ES-I3 (cell line): ENCODE data around the gene PIK3R1.

Experiments used
- H3K36me3 ChIP-seq: 2 replicates; pipeline ENCODE4 v1.6.1; 2013; ENCODE audit warnings: mild to moderate bottlenecking, low read length, control low read depth, moderate library complexity; ENCODE audit not compliant: insufficient read depth
- H3K4me1 ChIP-seq: 2 replicates; pipeline ENCODE4 v1.6.1; 2013; ENCODE audit warnings: mild to moderate bottlenecking, control low read depth, low read length; ENCODE audit not compliant: insufficient read depth
- H3K9ac ChIP-seq: 2 replicates; pipeline ENCODE4 v1.6.1; 2013; ENCODE audit warnings: low read depth, mild to moderate bottlenecking, low read length, moderate library complexity
- H3K9me3 ChIP-seq: 2 replicates; pipeline ENCODE4 v1.6.1; 2013; ENCODE audit warnings: mild to moderate bottlenecking, low read length, moderate library complexity; ENCODE audit not compliant: control insufficient read depth, insufficient read depth

Gene PIK3R1

GRCh38 chr5:68268852-68269130 lies 53.2 kb downstream of the PIK3R1 start:
- H3K9ac ChIP-seq = no peak overlapping the region
- no peaks in the 10 kb centered on the region for H3K4me1 ChIP-seq
- H3K9me3 ChIP-seq = 0 out of 2 replicates have a peak, but pooled peaks cover 3% of the 10 kb centered on the region
- no peaks in the 10 kb centered on the region; the same call in 1 of the 2 replicates for H3K36me3 ChIP-seq

- H3K9ac ChIP-seq = no peak overlapping the region
- H3K4me1 ChIP-seq = no peaks in the 10 kb centered on the region; the same call in 1 of the 2 replicates
- H3K9me3 ChIP-seq = 0 out of 2 replicates have a peak, but pooled peaks cover 3% of the 10 kb centered on the region
- no peaks in the 10 kb centered on the region; the same call in 1 of the 2 replicates for H3K36me3 ChIP-seq
Measured at GRCh38 chr5:68269820-68270219, 54.3 kb downstream of the PIK3R1 start.

- Histone ChIP-seq H3K9ac (no peak overlapping the region), H3K4me1 (no peaks in the 10 kb centered on the region; the same call in 1 of the 2 replicates), H3K36me3 (no peaks in the 10 kb centered on the region)
Measured at GRCh38 chr5:68270399-68270975, 54.9 kb downstream of the PIK3R1 start.

GRCh38 chr5:68271124-68271523 lies 55.6 kb downstream of the PIK3R1 start:
- H3K9me3 ChIP-seq = no peaks in the 10 kb centered on the region
- H3K4me1 ChIP-seq = no peaks in the 10 kb centered on the region; the same call in 1 of the 2 replicates
- H3K9ac ChIP-seq = no peak overlapping the region
- no peaks in the 10 kb centered on the region for H3K36me3 ChIP-seq

More at GRCh38 chr5:68270399-68270975, 54.9 kb downstream of the PIK3R1 start:
- H3K9me3 ChIP-seq = no peaks in the 10 kb centered on the region

- no peaks in the 10 kb centered on the region for H3K9me3 ChIP-seq
- no peak overlapping the region for H3K9ac ChIP-seq
- H3K36me3 ChIP-seq = no peaks in the 10 kb centered on the region
- no peaks in the 10 kb centered on the region; the same call in 1 of the 2 replicates for H3K4me1 ChIP-seq
Measured at GRCh38 chr5:68272289-68272688, 56.7 kb downstream of the PIK3R1 start.

- Histone ChIP-seq H3K9ac (no peak overlapping the region), H3K36me3 (no peaks in the 10 kb centered on the region), H3K9me3 (no peaks in the 10 kb centered on the region), H3K4me1 (no peaks in the 10 kb centered on the region; the same call in 1 of the 2 replicates)
Measured at GRCh38 chr5:68273717-68274409, 58.3 kb downstream of the PIK3R1 start.

GRCh38 chr5:68274847-68275651 lies 59.5 kb downstream of the PIK3R1 start:
- Histone ChIP-seq H3K36me3 (no peaks in the 10 kb centered on the region), H3K4me1 (no peaks in the 10 kb centered on the region; the same call in 1 of the 2 replicates), H3K9me3 (no peaks in the 10 kb centered on the region), H3K9ac (no peak overlapping the region)

- Histone ChIP-seq H3K9ac (no peak overlapping the region), H3K4me1 (no peaks in the 10 kb centered on the region; the same call in 1 of the 2 replicates), H3K36me3 (no peaks in the 10 kb centered on the region; the same call in 1 of the 2 replicates), H3K9me3 (no peaks in the 10 kb centered on the region)
Measured at GRCh38 chr5:68276740-68277139, 61.2 kb downstream of the PIK3R1 start.

- Histone ChIP-seq H3K36me3 (no peaks in the 10 kb centered on the region; the same call in none of the 2 replicates), H3K9ac (no peak overlapping the region)
Measured at GRCh38 chr5:68277431-68277830, 61.9 kb downstream of the PIK3R1 start.

GRCh38 chr5:68279984-68280383 lies 64.4 kb downstream of the PIK3R1 start:
- Histone ChIP-seq H3K9me3 (no peaks in the 10 kb centered on the region), H3K36me3 (peaks cover 5% of the 10 kb centered on the region), H3K9ac (no peak overlapping the region), H3K4me1 (no peaks in the 10 kb centered on the region; the same call in 1 of the 2 replicates)

More at GRCh38 chr5:68277431-68277830, 61.9 kb downstream of the PIK3R1 start:
- no peaks in the 10 kb centered on the region for H3K9me3 ChIP-seq
- H3K4me1 ChIP-seq = no peaks in the 10 kb centered on the region; the same call in 1 of the 2 replicates

GRCh38 chr5:68282001-68282400 lies 66.4 kb downstream of the PIK3R1 start:
- Histone ChIP-seq H3K9ac (no peak overlapping the region), H3K4me1 (0 out of 2 replicates have a peak, but pooled peaks cover 4% of the 10 kb centered on the region), H3K36me3 (peaks cover 5% of the 10 kb centered on the region), H3K9me3 (no peaks in the 10 kb centered on the region)

GRCh38 chr5:68283766-68284165 lies 68.2 kb downstream of the PIK3R1 start:
- H3K4me1 ChIP-seq = peaks cover 13% of the 10 kb centered on the region; the same call in 1 of the 2 replicates
- no peaks in the 10 kb centered on the region for H3K9me3 ChIP-seq
- H3K36me3 ChIP-seq = peaks cover 5% of the 10 kb centered on the region
- H3K9ac ChIP-seq = no peak overlapping the region

GRCh38 chr5:68285075-68285840 lies 69.7 kb downstream of the PIK3R1 start:
- Histone ChIP-seq H3K4me1 (peaks cover 19% of the 10 kb centered on the region), H3K36me3 (peaks cover 5% of the 10 kb centered on the region), H3K9me3 (no peaks in the 10 kb centered on the region), H3K9ac (no peak overlapping the region)
